ENCODE data around the gene NSMCE4A. TPM values are rescaled to one million over a fixed set of nuclear protein-coding genes. Genes with fewer than 3 reads are reported as not detected.

NSMCE4A gene, protein sequence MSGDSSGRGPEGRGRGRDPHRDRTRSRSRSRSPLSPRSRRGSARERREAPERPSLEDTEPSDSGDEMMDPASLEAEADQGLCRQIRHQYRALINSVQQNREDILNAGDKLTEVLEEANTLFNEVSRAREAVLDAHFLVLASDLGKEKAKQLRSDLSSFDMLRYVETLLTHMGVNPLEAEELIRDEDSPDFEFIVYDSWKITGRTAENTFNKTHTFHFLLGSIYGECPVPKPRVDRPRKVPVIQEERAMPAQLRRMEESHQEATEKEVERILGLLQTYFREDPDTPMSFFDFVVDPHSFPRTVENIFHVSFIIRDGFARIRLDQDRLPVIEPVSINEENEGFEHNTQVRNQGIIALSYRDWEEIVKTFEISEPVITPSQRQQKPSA
- total RNA-seq, result 34.8 and 43.1 TPM in 2 replicates

GRCh38 chr10:121974535-121975294 is at the start of gene NSMCE4A:
Gene NSMCE4A, minus strand, starts transcription at chr10:121975217. Its CDS starts 52 bp downstream, at chr10:121975165.

GRCh38 chr10:121988361-121989324 is 13.6 kb upstream of the NSMCE4A start, which contains the start of gene TACC2:
Gene TACC2, plus strand, starts transcription at chr10:121989163. Its CDS starts 32,819 bp downstream, at chr10:122021982.

GRCh38 chr10:121927841-121928527 is 47.0 kb downstream of the NSMCE4A start, which contains the start of gene ATE1:
Gene ATE1, minus strand, starts transcription at chr10:121928031. Its CDS starts 82 bp downstream, at chr10:121927949.

Other genes starting within 250 kb of the NSMCE4A start
- gene ATE1, start 47.2 kb downstream of the NSMCE4A start, total RNA-seq, result 35.5 and 42.4 TPM in 2 replicates
- 0.98 and 2.8 TPM in 2 replicates for gene TACC2, start 13.9 kb upstream of the NSMCE4A start, total RNA-seq

Data from dermis lymphatic vessel endothelial cell (primary cell).